AG08396 (cell line): Measurements from ENCODE around the gene WASF2.

ENCODE experiments used
- DNase-seq: peaks from one replicate; pipeline ENCODE4 v3.0.0; 2012; ENCODE audit warnings: low spot score, mixed read lengths

WASF2 gene

DNA sequence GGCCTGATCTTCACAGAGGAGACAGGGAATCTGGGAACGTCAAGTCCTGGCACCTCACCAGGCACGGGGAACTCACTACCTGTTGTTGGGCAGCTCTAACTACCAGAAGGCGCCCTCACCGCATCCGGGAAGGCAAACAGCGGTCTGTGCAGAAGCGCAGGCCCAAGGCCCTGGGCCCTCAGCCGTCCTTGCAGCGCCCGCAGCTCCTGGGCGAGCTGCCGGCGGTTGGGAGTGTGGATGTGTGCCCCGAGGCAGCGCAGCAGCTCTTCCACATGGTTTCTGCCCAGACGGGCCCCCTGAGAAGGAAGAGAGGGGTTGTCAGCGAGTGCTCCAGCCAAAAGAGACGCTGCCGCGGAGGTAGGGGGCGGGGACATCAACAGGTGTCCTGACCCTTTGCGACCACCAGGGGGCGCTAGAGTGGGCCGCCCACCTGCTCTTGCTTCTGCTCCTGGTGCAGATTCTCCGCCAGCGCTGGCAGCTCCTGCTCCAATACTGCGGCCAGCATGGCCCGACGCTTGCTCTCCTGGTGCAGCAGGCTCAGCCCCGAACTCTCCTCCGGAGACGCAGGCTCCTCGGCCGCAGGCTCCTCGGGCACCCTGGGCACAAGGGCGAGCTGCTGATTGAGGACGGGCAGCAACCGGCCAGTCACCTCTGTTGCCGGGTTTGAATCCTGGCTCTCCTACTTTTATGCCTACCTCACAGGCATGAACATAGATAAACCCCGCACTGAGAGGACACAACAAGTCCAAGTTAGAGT lies 132.5 kb downstream of the WASF2 start:
- peak; percentile 92 for DNase-seq

DNA sequence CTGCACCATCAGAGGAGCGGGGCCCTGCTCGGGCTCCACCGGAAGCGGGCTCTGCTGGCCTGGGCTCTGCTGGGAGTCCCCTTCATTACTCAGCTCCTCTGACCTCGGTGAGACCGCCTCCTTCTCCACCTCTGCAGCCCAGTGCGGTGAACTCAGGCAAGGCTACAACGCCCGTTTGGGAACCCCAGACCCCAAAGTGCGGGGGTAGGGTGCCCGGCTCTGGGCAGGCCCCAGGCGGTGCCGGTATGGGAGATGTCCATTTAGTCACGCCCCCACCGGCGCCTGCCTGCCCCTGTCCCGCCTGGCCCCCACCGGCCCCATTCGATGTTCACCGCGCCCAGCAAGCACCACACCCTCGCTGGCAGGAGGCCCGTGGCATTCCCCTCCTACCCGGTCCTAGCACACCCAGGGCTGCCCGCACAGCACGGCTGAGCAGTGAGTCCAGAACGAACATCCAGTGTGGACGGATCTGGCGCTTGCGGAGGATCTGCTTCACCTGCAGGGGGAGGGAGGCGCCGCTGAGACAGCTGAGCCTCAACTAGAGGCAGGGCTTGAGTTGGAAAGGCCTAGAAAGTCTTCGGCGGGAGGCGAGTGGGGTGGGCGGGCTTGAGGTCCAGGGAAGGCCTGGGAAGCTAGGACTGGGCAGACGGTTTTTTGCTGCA lies 133.2 kb downstream of the WASF2 start:
- no peak for DNase-seq

DNA sequence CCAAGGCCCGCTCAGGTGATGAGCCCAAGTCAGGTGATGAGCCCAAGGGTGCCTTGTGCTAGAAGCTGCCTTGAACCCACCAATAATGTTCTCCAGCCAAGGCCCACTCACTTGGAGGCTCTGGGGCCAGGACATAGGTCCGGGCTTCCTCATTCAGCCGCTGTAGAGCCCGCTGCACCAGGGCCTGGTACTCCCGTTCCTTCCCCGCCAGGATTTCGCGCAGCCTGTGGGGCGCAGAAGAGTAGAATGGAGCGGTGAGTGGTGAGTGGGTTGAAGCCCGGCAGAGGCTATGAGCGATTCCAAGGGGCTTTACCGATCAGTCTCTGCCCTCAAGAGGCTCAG lies 133.7 kb downstream of the WASF2 start:
- DNase-seq: no peak

DNA sequence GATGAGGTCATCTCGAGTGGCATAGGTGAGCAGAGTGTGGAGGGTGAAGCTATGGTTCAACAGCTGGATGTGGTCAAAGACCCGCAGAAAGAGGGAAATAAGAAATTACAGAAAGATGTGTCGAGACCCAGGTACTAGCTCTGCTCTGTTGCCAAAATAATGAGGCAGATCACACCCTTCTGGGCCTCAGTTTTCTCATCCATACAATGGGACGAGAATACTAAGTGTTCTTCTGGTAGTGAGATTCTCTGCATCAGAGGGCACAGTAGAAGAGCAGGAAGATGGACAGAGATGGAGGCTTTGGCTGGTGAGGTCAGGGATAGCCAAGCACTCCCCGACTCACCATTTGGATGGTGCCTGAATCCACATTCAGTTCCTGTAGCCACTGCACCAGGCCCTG lies 134.3 kb downstream of the WASF2 start:
- no peak for DNase-seq
